ENCODE measurements around the gene ANKRD23.

Gene ANKRD23

DNA sequence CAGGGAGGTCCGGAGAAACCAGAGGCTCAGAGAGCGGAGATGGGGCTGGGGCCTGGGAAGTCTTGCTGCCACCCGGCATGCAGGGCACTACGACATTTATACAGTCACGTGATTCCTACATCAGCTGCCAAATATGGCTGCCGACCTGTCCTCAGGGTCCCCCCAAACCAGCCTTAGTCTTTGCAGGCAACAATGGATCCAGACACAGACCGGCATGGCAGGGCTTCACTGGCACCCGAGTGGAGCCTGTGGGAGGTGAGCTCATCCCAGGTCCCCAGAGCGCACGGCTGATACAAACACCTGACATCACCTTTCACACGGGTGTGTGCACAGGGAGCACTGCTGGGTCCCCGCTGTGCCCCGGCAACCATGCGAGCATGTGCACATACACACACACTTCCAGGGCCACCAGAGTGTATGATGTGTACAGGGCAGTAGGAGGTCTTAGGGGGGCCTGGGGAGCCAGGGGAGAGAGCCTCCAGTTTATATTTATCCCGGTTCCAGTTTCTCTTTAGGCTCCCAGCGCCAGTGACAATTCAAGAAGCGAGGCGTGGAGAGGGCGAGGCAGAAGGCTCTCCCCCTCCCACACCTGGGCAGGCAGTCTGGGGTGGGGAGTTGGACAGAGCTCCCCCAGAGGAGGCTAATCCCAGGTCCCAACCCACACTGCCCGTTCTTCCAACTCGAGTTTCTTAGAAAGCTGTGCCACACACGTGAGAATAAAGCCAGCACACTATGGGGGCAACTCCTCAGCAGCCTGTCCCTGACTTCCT lies 23.4 kb upstream of the ANKRD23 start:
- Histone ChIP-seq H3K9ac (no peak overlapping the region; the same call in 1 of the 2 replicates), H3K27ac (peak overlapping the region; percentile 76), H2AFZ (ENCODE audit: low read depth) (no peak overlapping the region), H3K4me2 (peak overlapping the region; percentile 73), H3K4me3 (IDR thresholded peaks at IDR 0.05; ENCODE audit: insufficient read depth, low read depth, low read length) (no peak overlapping the region), H3K4me1 (ENCODE audit: low read depth, poor library complexity, severe bottlenecking) (no peaks in the 10 kb centered on the region), H3K27me3 (ENCODE audit: insufficient read depth, low read depth) (no peaks in the 10 kb centered on the region), H4K20me1 (ENCODE audit: insufficient read depth) (no peaks in the 10 kb centered on the region), H3K36me3 (ENCODE audit: insufficient read depth) (peaks cover 2% of the 10 kb centered on the region; the same call in 1 of the 2 replicates), H3K79me2 (ENCODE audit: insufficient read depth, low read depth) (peaks cover 5% of the 10 kb centered on the region; the same call in 1 of the 2 replicates)
- TF ChIP-seq, protein P1, sequence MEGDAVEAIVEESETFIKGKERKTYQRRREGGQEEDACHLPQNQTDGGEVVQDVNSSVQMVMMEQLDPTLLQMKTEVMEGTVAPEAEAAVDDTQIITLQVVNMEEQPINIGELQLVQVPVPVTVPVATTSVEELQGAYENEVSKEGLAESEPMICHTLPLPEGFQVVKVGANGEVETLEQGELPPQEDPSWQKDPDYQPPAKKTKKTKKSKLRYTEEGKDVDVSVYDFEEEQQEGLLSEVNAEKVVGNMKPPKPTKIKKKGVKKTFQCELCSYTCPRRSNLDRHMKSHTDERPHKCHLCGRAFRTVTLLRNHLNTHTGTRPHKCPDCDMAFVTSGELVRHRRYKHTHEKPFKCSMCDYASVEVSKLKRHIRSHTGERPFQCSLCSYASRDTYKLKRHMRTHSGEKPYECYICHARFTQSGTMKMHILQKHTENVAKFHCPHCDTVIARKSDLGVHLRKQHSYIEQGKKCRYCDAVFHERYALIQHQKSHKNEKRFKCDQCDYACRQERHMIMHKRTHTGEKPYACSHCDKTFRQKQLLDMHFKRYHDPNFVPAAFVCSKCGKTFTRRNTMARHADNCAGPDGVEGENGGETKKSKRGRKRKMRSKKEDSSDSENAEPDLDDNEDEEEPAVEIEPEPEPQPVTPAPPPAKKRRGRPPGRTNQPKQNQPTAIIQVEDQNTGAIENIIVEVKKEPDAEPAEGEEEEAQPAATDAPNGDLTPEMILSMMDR (conservative IDR thresholded peaks at IDR 0.05; ENCODE audit: low read depth, low read length), result no peak

DNA sequence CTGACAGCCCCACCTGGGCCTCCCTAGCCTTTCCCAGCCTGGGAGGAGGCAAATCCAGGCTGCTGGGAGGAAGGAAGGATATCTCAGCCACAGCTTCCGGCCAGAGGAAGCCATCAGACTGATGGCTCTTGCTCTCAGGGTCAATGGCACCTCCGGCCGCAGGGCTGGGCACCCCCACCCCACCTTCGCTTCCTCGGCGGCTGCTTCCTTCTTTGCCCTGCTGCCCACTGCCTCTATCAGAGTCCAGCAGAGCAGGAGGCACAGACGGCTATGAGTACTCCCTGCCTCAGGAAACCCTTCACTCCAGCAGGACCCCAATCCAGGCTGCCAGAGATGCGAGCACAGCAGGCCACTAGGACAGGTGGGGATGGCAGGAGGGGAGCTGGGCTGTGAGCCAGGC lies 22.8 kb upstream of the ANKRD23 start:
- H4K20me1 ChIP-seq (ENCODE audit: insufficient read depth), result no peaks in the 10 kb centered on the region
- no peak overlapping the region for H3K4me2 ChIP-seq
- peaks cover 5% of the 10 kb centered on the region; the same call in 1 of the 2 replicates for H3K79me2 ChIP-seq (ENCODE audit: insufficient read depth, low read depth)
- no peak overlapping the region for H2AFZ ChIP-seq (ENCODE audit: low read depth)
- H3K36me3 ChIP-seq (ENCODE audit: insufficient read depth), result peaks cover 2% of the 10 kb centered on the region; the same call in 1 of the 2 replicates
- no peaks in the 10 kb centered on the region for H3K27me3 ChIP-seq (ENCODE audit: insufficient read depth, low read depth)
- H3K27ac ChIP-seq, result no peak overlapping the region
- no peak overlapping the region for H3K4me3 ChIP-seq (IDR thresholded peaks at IDR 0.05; ENCODE audit: insufficient read depth, low read depth, low read length)
- H3K4me1 ChIP-seq (ENCODE audit: low read depth, poor library complexity, severe bottlenecking), result no peaks in the 10 kb centered on the region
- TF ChIP-seq, protein P1 (conservative IDR thresholded peaks at IDR 0.05; ENCODE audit: low read depth, low read length), result no peak
- no peak overlapping the region for H3K9ac ChIP-seq

DNA sequence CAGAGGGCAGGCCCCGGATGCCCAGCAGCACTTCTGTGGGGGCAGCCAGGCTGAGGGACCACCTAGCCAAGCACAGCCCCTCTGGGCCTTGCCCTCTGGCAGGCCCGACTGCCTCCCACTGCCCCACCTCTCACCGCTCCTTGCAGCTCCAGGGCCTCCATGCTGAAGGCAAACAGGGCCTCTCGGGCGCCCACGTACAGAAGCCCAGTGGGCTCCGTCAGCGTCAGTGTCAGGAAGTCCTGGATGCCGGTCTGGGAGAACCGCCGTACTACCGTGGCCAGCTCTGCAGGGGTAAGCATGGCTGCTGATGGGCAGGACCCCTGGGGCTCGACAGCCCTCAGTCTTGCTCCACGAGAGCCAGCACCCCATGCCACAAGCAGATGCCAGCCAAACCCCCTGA lies 22.3 kb upstream of the ANKRD23 start:
- Histone ChIP-seq H3K79me2 (ENCODE audit: insufficient read depth, low read depth) (peaks cover 5% of the 10 kb centered on the region; the same call in 1 of the 2 replicates), H3K27me3 (ENCODE audit: insufficient read depth, low read depth) (no peaks in the 10 kb centered on the region), H3K36me3 (ENCODE audit: insufficient read depth) (peaks cover 2% of the 10 kb centered on the region; the same call in 1 of the 2 replicates), H3K9ac (no peak overlapping the region), H3K27ac (no peak overlapping the region), H3K4me1 (ENCODE audit: low read depth, poor library complexity, severe bottlenecking) (no peaks in the 10 kb centered on the region), H3K4me2 (no peak overlapping the region), H4K20me1 (ENCODE audit: insufficient read depth) (no peaks in the 10 kb centered on the region), H2AFZ (ENCODE audit: low read depth) (no peak overlapping the region), H3K4me3 (IDR thresholded peaks at IDR 0.05; ENCODE audit: insufficient read depth, low read depth, low read length) (no peak overlapping the region)
- TF ChIP-seq, protein P1 (conservative IDR thresholded peaks at IDR 0.05; ENCODE audit: low read depth, low read length), result no peak

DNA sequence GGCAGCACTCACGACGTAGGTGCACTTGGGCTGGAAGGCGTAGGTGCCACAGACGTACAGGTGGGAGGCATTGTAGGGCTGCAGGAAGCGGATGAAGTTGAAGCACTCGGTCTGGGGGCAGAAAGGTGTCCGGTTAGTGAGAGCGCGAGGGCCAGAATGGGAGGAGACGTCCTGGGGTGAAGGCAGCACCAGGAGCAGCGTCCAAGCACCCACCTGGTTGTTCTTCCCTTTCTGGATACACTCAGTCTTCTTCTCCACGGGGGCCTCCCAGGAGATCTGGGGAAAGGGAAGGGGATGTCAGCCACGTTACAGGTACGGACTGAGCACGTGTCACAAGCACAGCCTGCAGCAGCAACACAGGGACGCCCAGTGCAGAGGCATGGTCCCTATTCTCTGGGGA lies 21.8 kb upstream of the ANKRD23 start:
- H3K4me2 ChIP-seq, result no peak overlapping the region
- no peak overlapping the region for H3K9ac ChIP-seq
- peaks cover 5% of the 10 kb centered on the region; the same call in 1 of the 2 replicates for H3K79me2 ChIP-seq (ENCODE audit: insufficient read depth, low read depth)
- no peak overlapping the region for H2AFZ ChIP-seq (ENCODE audit: low read depth)
- no peaks in the 10 kb centered on the region for H3K27me3 ChIP-seq (ENCODE audit: insufficient read depth, low read depth)
- no peak overlapping the region for H3K27ac ChIP-seq
- no peaks in the 10 kb centered on the region for H3K4me1 ChIP-seq (ENCODE audit: low read depth, poor library complexity, severe bottlenecking)
- H4K20me1 ChIP-seq (ENCODE audit: insufficient read depth), result no peaks in the 10 kb centered on the region
- peaks cover 2% of the 10 kb centered on the region; the same call in 1 of the 2 replicates for H3K36me3 ChIP-seq (ENCODE audit: insufficient read depth)
- H3K4me3 ChIP-seq (IDR thresholded peaks at IDR 0.05; ENCODE audit: insufficient read depth, low read depth, low read length), result no peak overlapping the region
- TF ChIP-seq, protein P1 (conservative IDR thresholded peaks at IDR 0.05; ENCODE audit: low read depth, low read length), result no peak

Measured in KMS-11 (cell line).